PC-3 (cell line): ENCODE results near the gene TBC1D2. TPM values are rescaled to one million over a fixed set of nuclear protein-coding genes. Genes with fewer than 3 reads are reported as not detected.

ENCODE experiments used
- ATAC-seq: fragments of 200-7000 bp; cut with Tn5 transposase; 2 replicates; pipeline ENCODE4 v1.9.1; 2020; ENCODE audit warnings: mild to moderate bottlenecking, moderate library complexity
- BruUV-seq: library from RNA; stranded (reverse); fragments of 400-500 nt; replicated peaks from 2 replicates; lab custom pipeline; 2021; lab: Mats Ljungman, UMichigan
- CTCF ChIA-PET: fragments of 300-600 bp; sonication (Branson Sonifier 250); formaldehyde crosslinking; loops from one replicate; lab custom pipeline; 2022; ENCODE audit warnings: antibody characterized with exemption; lab: Charles Lee
- POLR2A ChIA-PET: fragments of 300-600 bp; sonication (Branson Sonifier 250); formaldehyde crosslinking; loops from one replicate; lab custom pipeline; 2022; ENCODE audit warnings: antibody characterized with exemption; ENCODE audit not compliant: unreplicated experiment; lab: Charles Lee
- DNase-seq: peaks from one replicate; pipeline ENCODE4 v3.0.0-alpha.2; 2015
- H2AFZ ChIP-seq: fragments of 300-600 bp; sonication (generic); 2 replicates; pipeline ENCODE4 v1.6.0; 2016; ENCODE audit warnings: antibody characterized with exemption, low read length
- H3F3A ChIP-seq: fragments of 300-600 bp; sonication (generic); one replicate; pipeline ENCODE4 v1.6.0; 2017; ENCODE audit warnings: antibody characterized with exemption, low read length, control low read depth, mild to moderate bottlenecking; ENCODE audit not compliant: unreplicated experiment
- H3K27ac ChIP-seq: fragments of 300-600 bp; sonication (generic); 2 replicates; pipeline ENCODE4 v1.5.1; 2016; ENCODE audit warnings: mild to moderate bottlenecking, low read length
- H3K27me3 ChIP-seq: fragments of 300-600 bp; sonication (generic); 2 replicates; pipeline ENCODE4 v1.6.1; 2016; ENCODE audit warnings: low read length, mixed read lengths
- H3K36me3 ChIP-seq: fragments of 300-600 bp; sonication (generic); 2 replicates; pipeline ENCODE4 v1.6.1; 2016; ENCODE audit warnings: low read depth, mixed run types, low read length, mixed read lengths
- H3K4me1 ChIP-seq: fragments of 300-600 bp; sonication (generic); 2 replicates; pipeline ENCODE4 v1.5.1; 2016; ENCODE audit warnings: low read length; ENCODE audit not compliant: insufficient read depth
- H3K4me2 ChIP-seq: fragments of 300-600 bp; sonication (generic); 2 replicates; pipeline ENCODE4 v1.6.0; 2016; ENCODE audit warnings: low read length
- H3K4me3 ChIP-seq: fragments of 300-600 bp; sonication (generic); 2 replicates; pipeline ENCODE4 v1.5.1; 2016; ENCODE audit warnings: mild to moderate bottlenecking, low read length, mixed read lengths
- H3K79me2 ChIP-seq: fragments of 300-600 bp; sonication (generic); 2 replicates; pipeline ENCODE4 v1.6.1; 2017; ENCODE audit warnings: low read length, mixed read lengths
- H3K9ac ChIP-seq: fragments of 300-600 bp; sonication (generic); 2 replicates; pipeline ENCODE4 v1.6.0; 2016; ENCODE audit warnings: mild to moderate bottlenecking, low read length
- H3K9me2 ChIP-seq: fragments of 300-600 bp; sonication (generic); replicated peaks from 2 replicates; pipeline ENCODE4 v1.6.1; 2016; ENCODE audit warnings: mixed run types, low read length, mixed read lengths
- H3K9me3 ChIP-seq: fragments of 300-600 bp; sonication (generic); 2 replicates; pipeline ENCODE4 v1.6.1; 2016; ENCODE audit warnings: low read length, mixed read lengths
- H4K20me1 ChIP-seq: fragments of 300-600 bp; sonication (generic); 2 replicates; pipeline ENCODE4 v1.6.1; 2016; ENCODE audit warnings: low read length, mixed read lengths
- EZH2 ChIP-seq: fragments of 300-600 bp; sonication (generic); IDR thresholded peaks from one replicate; pipeline ENCODE4 v1.6.1; 2017; ENCODE audit warnings: antibody characterized with exemption, mild to moderate bottlenecking, low read length; ENCODE audit not compliant: unreplicated experiment
- EZH2phosphoT487 ChIP-seq: fragments of 300-600 bp; sonication (generic); IDR thresholded peaks from 2 replicates; pipeline ENCODE4 v1.6.1; 2018; ENCODE audit warnings: mild to moderate bottlenecking, antibody characterized with exemption, low read length, borderline replicate concordance
- intact Hi-C: fragments of 100-400 bp; cut with micrococcal nuclease; formaldehyde crosslinking; loops from 2 replicates; pipeline ENCODE4 v1.9.0; 2023
- total RNA-seq: library from RNA; depleted of rRNA; stranded (reverse); fragments of >200 nt; gene quantifications from 2 replicates; pipeline ENCODE4 v1.2.3, GENCODE V29; 2014
- TF ChIP-seq, protein P1 (sequence below): fragments of 300-600 bp; sonication (generic); conservative IDR thresholded peaks from 2 replicates; pipeline ENCODE4 v1.5.1; 2017; ENCODE audit warnings: antibody characterized with exemption, low read depth, mild to moderate bottlenecking, low read length

The TBC1D2 gene
- total RNA-seq, 1 experiment from 2014 or later, result 7.4 TPM

DNA sequence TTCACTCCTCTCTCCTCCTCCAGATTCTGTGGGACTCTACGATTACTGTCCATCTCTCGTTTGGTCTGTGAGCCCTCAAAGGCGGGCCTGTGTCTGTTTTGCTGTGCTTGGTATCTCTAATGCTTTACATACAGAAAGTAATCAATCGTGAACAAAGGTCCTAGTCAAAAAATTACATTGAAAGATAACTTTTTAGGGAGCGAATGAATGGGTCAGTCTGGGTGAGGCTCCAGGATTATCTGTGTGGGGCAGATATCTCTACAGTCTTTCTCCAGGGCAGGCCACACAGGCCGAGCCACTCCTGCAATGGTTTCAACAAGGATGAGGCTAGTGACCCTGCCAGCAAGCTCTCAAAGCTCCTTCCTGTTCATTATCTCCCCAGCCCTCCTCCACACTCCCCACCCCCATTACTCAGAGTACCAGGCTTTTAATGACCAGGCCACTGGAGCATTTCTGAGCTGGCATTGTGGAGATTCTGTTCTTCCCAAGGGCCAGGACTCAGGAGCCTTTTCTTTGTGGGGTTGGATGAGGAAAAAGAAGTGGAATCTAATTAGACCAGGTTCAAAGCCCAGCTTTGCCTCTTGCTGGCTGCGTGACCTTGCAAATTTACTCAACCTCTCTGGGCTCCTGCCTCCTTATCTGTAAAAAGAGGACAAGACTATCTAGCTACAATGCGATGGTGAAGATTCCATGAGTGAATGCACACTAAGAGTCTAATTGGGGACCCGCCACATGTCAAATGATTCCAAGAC lies 73.2 kb downstream of the TBC1D2 start:
- POLR2A ChIA-PET, result no interaction called here
- ATAC-seq (no peak), DNase-seq (no peak)
- TF ChIP-seq EZH2 (no peak), EZH2phosphoT487 (no peak)
- TF ChIP-seq, protein P1, sequence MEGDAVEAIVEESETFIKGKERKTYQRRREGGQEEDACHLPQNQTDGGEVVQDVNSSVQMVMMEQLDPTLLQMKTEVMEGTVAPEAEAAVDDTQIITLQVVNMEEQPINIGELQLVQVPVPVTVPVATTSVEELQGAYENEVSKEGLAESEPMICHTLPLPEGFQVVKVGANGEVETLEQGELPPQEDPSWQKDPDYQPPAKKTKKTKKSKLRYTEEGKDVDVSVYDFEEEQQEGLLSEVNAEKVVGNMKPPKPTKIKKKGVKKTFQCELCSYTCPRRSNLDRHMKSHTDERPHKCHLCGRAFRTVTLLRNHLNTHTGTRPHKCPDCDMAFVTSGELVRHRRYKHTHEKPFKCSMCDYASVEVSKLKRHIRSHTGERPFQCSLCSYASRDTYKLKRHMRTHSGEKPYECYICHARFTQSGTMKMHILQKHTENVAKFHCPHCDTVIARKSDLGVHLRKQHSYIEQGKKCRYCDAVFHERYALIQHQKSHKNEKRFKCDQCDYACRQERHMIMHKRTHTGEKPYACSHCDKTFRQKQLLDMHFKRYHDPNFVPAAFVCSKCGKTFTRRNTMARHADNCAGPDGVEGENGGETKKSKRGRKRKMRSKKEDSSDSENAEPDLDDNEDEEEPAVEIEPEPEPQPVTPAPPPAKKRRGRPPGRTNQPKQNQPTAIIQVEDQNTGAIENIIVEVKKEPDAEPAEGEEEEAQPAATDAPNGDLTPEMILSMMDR, result no peak
- Histone ChIP-seq H3K36me3 (no peaks in the 10 kb centered on the region), H3K9ac (no peak overlapping the region), H4K20me1 (no peaks in the 10 kb centered on the region), H3K27me3 (no peaks in the 10 kb centered on the region), H3K4me1 (no peaks in the 10 kb centered on the region), H2AFZ (no peak overlapping the region), H3K9me3 (no peaks in the 10 kb centered on the region), H3K27ac (no peak overlapping the region), H3K9me2 (no peaks in the 10 kb centered on the region), H3F3A (no peaks in the 10 kb centered on the region), H3K4me3 (no peak overlapping the region), H3K79me2 (no peaks in the 10 kb centered on the region), H3K4me2 (no peak overlapping the region)
- intact Hi-C loops, result no loop called here
- CTCF ChIA-PET, result no interaction called here
- no TSS peak for BruUV-seq

DNA sequence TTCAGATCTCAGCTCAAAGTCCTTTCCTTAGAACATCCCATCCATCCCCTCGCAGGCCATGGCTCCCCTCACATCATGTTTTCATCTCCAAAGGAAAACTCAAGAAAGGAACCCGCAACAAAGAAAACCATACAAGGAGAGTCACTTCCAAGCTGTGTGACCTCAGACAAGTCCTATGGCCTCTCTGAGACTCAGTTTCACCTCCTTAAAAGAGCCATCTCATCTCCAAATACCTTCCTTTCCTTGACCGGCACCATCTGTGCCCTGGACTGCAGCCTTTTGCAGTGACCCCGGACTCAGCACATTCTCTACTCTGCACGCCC lies 73.7 kb downstream of the TBC1D2 start:
- no peak overlapping the region for H3K4me3 ChIP-seq
- H3K4me2 ChIP-seq, result no peak overlapping the region
- no peak for DNase-seq
- no peaks in the 10 kb centered on the region for H3K9me3 ChIP-seq
- no TSS peak for BruUV-seq
- H3K27me3 ChIP-seq, result no peaks in the 10 kb centered on the region
- no peak overlapping the region for H3K9ac ChIP-seq
- H3F3A ChIP-seq, result no peaks in the 10 kb centered on the region
- ChIA-PET CTCF (no interaction called here), POLR2A (no interaction called here)
- no peak overlapping the region for H3K27ac ChIP-seq
- no peaks in the 10 kb centered on the region for H3K79me2 ChIP-seq
- no peaks in the 10 kb centered on the region for H4K20me1 ChIP-seq
- no peaks in the 10 kb centered on the region for H3K36me3 ChIP-seq
- intact Hi-C loops, result no loop called here
- no peaks in the 10 kb centered on the region for H3K4me1 ChIP-seq
- no peak for ATAC-seq
- H2AFZ ChIP-seq, result no peak overlapping the region
- TF ChIP-seq, protein P1, result no peak
- TF ChIP-seq EZH2 (no peak), EZH2phosphoT487 (no peak)
- H3K9me2 ChIP-seq, result no peaks in the 10 kb centered on the region

DNA sequence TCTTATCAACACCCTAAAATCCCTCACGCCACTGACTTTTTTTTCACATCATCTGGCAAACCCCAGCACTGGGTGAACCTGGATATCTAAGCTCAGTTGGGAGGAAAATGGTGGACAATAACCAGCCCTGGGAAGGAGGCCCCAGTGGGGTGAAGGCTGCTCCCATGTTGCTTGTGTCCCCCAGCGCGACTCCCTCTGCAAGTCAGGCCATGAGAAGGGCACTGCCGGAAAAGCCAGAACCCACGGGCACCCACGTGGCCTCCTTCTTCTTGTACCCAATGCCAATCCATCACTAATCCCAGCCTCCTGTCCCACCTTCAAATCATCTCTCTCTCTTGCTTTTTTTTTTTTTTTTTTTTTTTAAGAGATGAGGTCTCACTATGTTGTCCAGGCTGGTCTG lies 74.5 kb downstream of the TBC1D2 start:
- Histone ChIP-seq H3F3A (no peaks in the 10 kb centered on the region), H3K27ac (no peak overlapping the region), H3K36me3 (no peaks in the 10 kb centered on the region), H3K9me2 (no peaks in the 10 kb centered on the region), H3K4me3 (no peak overlapping the region), H3K9me3 (no peaks in the 10 kb centered on the region), H3K4me2 (no peak overlapping the region), H3K79me2 (no peaks in the 10 kb centered on the region), H2AFZ (no peak overlapping the region), H3K4me1 (no peaks in the 10 kb centered on the region), H3K27me3 (no peaks in the 10 kb centered on the region), H3K9ac (no peak overlapping the region), H4K20me1 (no peaks in the 10 kb centered on the region)
- ChIA-PET CTCF (no interaction called here), POLR2A (no interaction called here)
- intact Hi-C loops, result no loop called here
- no peak for ATAC-seq
- no TSS peak for BruUV-seq
- TF ChIP-seq, protein P1, result no peak
- TF ChIP-seq EZH2phosphoT487 (no peak), EZH2 (no peak)
- DNase-seq, result no peak
